ENCODE data around the gene HPSE2. TPM values are rescaled to one million over a fixed set of nuclear protein-coding genes. Genes with fewer than 3 reads are reported as not detected.

The HPSE2 gene
- polyA plus RNA-seq, 1 experiment = not detected

- no peak for DNase-seq (ENCODE audit: low read depth, low spot score)
- ChIA-PET POLR2A (no interaction called here), CTCF (no interaction called here)
- Histone ChIP-seq H3K4me3 (ENCODE audit: low read depth, low read length) (no peak overlapping the region), H3K27ac (ENCODE audit: low read depth, low read length) (no peak overlapping the region), H3K9me3 (ENCODE audit: control insufficient read depth, insufficient read depth, low read length) (no peaks in the 10 kb centered on the region), H3K27me3 (ENCODE audit: control insufficient read depth, insufficient read depth, low read length) (no peaks in the 10 kb centered on the region)
- no peak for TF ChIP-seq CTCF (IDR thresholded peaks at IDR 0.05; ENCODE audit: low read depth, low read length)
These were observed 610.7 kb downstream of the HPSE2 start for GRCh38 chr10:98624963-98625362.

GRCh38 chr10:98623176-98623575, 612.5 kb downstream of the HPSE2 start:
- CTCF ChIA-PET = no interaction called here
- TF ChIP-seq CTCF (IDR thresholded peaks at IDR 0.05; ENCODE audit: low read depth, low read length) = no peak
- Histone ChIP-seq H3K27ac (ENCODE audit: low read depth, low read length) (no peak overlapping the region), H3K4me3 (ENCODE audit: low read depth, low read length) (no peak overlapping the region), H3K9me3 (ENCODE audit: control insufficient read depth, insufficient read depth, low read length) (no peaks in the 10 kb centered on the region), H3K27me3 (ENCODE audit: control insufficient read depth, insufficient read depth, low read length) (no peaks in the 10 kb centered on the region)
- DNase-seq (ENCODE audit: low read depth, low spot score) = no peak
- POLR2A ChIA-PET = no interaction called here

- no peak for DNase-seq (ENCODE audit: low read depth, low spot score)
- ChIA-PET POLR2A (no interaction called here), CTCF (no interaction called here)
These were observed 614.0 kb downstream of the HPSE2 start for GRCh38 chr10:98621630-98622029.

GRCh38 chr10:98620503-98620902, 615.1 kb downstream of the HPSE2 start:
- ChIA-PET POLR2A (no interaction called here), CTCF (no interaction called here)
- no peaks in the 10 kb centered on the region for H3K27me3 ChIP-seq (ENCODE audit: control insufficient read depth, insufficient read depth, low read length)
- no peak overlapping the region for H3K4me3 ChIP-seq (ENCODE audit: low read depth, low read length)
- DNase-seq (ENCODE audit: low read depth, low spot score) = no peak
- H3K27ac ChIP-seq (ENCODE audit: low read depth, low read length) = no peak overlapping the region
- H3K9me3 ChIP-seq (ENCODE audit: control insufficient read depth, insufficient read depth, low read length) = no peaks in the 10 kb centered on the region
- TF ChIP-seq CTCF (IDR thresholded peaks at IDR 0.05; ENCODE audit: low read depth, low read length) = no peak

More at GRCh38 chr10:98621630-98622029, 614.0 kb downstream of the HPSE2 start:
- no peak overlapping the region for H3K4me3 ChIP-seq (ENCODE audit: low read depth, low read length)
- no peak overlapping the region for H3K27ac ChIP-seq (ENCODE audit: low read depth, low read length)
- TF ChIP-seq CTCF (IDR thresholded peaks at IDR 0.05; ENCODE audit: low read depth, low read length) = no peak
- no peaks in the 10 kb centered on the region for H3K27me3 ChIP-seq (ENCODE audit: control insufficient read depth, insufficient read depth, low read length)
- H3K9me3 ChIP-seq (ENCODE audit: control insufficient read depth, insufficient read depth, low read length) = no peaks in the 10 kb centered on the region

- Histone ChIP-seq H3K4me3 (ENCODE audit: low read depth, low read length) (no peak overlapping the region), H3K9me3 (ENCODE audit: control insufficient read depth, insufficient read depth, low read length) (no peaks in the 10 kb centered on the region), H3K27ac (ENCODE audit: low read depth, low read length) (no peak overlapping the region), H3K27me3 (ENCODE audit: control insufficient read depth, insufficient read depth, low read length) (no peaks in the 10 kb centered on the region)
- DNase-seq (ENCODE audit: low read depth, low spot score) = no peak
- POLR2A ChIA-PET = no interaction called here
- CTCF ChIA-PET = no interaction called here
- no peak for TF ChIP-seq CTCF (IDR thresholded peaks at IDR 0.05; ENCODE audit: low read depth, low read length)
These were observed 616.2 kb downstream of the HPSE2 start for GRCh38 chr10:98619446-98619845.

Data from AG04450 (cell line).